Chondrocyte (in vitro differentiated cells): ENCODE results near the gene DIRAS3. TPM values are rescaled to one million over a fixed set of nuclear protein-coding genes. Genes with fewer than 3 reads are reported as not detected.

Source experiments
- DNase-seq: peaks from one replicate; pipeline ENCODE4 v3.0.0; 2021; ENCODE audit warnings: mixed read lengths, low spot score
- H3K27ac Mint-ChIP-seq: one replicate; pipeline ENCODE4 v1.8.0; 2021; ENCODE audit warnings: mild to moderate bottlenecking, moderate library complexity, mixed read lengths; ENCODE audit not compliant: unreplicated experiment
- H3K27me3 Mint-ChIP-seq: 2 replicates; pipeline ENCODE4 v1.8.0; 2021; ENCODE audit warnings: low read depth, mixed read lengths
- H3K36me3 Mint-ChIP-seq: 2 replicates; pipeline ENCODE4 v1.8.0; 2021; ENCODE audit warnings: low read depth, mixed read lengths
- H3K4me1 Mint-ChIP-seq: 2 replicates; pipeline ENCODE4 v1.8.0; 2021; ENCODE audit warnings: low read depth, mild to moderate bottlenecking, mixed read lengths
- H3K4me3 Mint-ChIP-seq: one replicate; pipeline ENCODE4 v1.8.0; 2021; ENCODE audit warnings: mild to moderate bottlenecking, moderate library complexity, mixed read lengths; ENCODE audit not compliant: unreplicated experiment
- H3K9me3 Mint-ChIP-seq: 2 replicates; pipeline ENCODE4 v1.8.0; 2021; ENCODE audit warnings: low read depth, mixed read lengths
- CTCF ChIP-seq: fragments of 200-600 bp; sonication (generic); IDR thresholded peaks from 2 replicates; pipeline ENCODE4 v1.5.0; 2021; ENCODE audit warnings: antibody characterized with exemption, mild to moderate bottlenecking, moderate library complexity
- total RNA-seq: library from RNA; stranded (reverse); gene quantifications from 3 replicates; pipeline ENCODE4 v1.2.1, GENCODE V29; 2021

DIRAS3 gene
- total RNA-seq, 1 donor from 2014 or later = 0.30 TPM

DNA sequence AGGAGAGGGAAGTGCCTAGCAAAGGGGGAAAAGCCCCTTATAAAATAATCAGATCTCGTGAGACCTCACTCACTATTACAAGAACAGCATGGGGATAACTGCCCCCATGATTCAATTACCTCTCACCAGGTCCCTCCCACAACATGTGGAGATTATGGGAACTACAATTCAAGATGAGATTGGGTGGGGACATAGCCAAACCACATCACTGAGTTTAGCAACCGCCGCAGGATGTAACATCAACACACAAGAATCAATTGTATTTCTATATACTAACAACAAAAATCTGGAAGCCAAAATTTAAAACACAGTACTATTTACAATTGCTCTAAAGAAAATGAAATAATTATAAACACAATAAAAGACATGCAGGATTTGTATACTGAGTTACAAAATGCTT lies 21.9 kb downstream of the DIRAS3 start:
- no peak overlapping the region for H3K27ac Mint-ChIP-seq
- no peak overlapping the region for H3K4me3 Mint-ChIP-seq
- H3K27me3 Mint-ChIP-seq = peaks cover 4% of the 10 kb centered on the region
- peaks cover 2% of the 10 kb centered on the region for H3K9me3 Mint-ChIP-seq
- H3K4me1 Mint-ChIP-seq = no peaks in the 10 kb centered on the region
- no peaks in the 10 kb centered on the region for H3K36me3 Mint-ChIP-seq
- DNase-seq = no peak
- no peak for TF ChIP-seq CTCF

DNA sequence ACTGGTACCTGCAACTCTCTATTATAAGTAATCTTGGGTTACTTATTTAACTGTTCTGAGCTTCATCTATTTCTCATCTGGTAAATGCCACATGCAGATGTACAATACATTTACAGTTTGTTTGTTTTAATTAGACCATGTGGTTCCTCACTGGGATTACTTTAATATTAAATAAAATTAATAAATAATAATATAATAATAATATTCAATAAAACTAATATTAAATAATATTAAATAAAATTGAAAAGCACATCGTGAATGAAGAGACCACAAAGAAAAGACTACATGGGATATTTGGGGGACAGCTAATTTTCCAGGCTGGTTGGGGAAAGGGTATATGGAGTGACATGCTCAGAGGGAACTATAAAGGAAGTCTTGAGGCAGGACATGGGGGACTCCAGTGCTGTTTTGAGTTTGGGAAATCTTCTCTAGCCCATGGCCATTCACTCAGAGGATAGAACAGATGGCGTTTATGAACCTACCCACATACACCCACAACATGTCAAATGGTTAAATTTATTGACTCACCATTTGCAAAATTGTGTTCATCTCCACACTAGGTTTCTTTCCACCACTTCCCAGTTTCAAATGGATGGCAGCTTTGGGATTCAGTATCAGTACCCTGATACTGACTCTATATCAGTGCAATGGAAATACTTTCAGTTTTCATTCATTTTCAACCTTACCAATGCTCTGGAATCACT lies 25.6 kb downstream of the DIRAS3 start:
- H3K4me3 Mint-ChIP-seq = no peak overlapping the region
- H3K36me3 Mint-ChIP-seq = no peaks in the 10 kb centered on the region
- no peaks in the 10 kb centered on the region for H3K27me3 Mint-ChIP-seq
- no peaks in the 10 kb centered on the region for H3K4me1 Mint-ChIP-seq
- DNase-seq = no peak
- TF ChIP-seq CTCF = no peak
- no peaks in the 10 kb centered on the region for H3K9me3 Mint-ChIP-seq
- H3K27ac Mint-ChIP-seq = no peak overlapping the region

- no peak for TF ChIP-seq CTCF
- Mint-ChIP-seq H3K27me3 (no peaks in the 10 kb centered on the region), H3K36me3 (no peaks in the 10 kb centered on the region), H3K4me1 (no peaks in the 10 kb centered on the region), H3K4me3 (no peak overlapping the region), H3K9me3 (no peaks in the 10 kb centered on the region), H3K27ac (no peak overlapping the region)
- no peak for DNase-seq
Observed at GRCh38 chr1:68016381-68016780, 34.0 kb downstream of the DIRAS3 start.

DNA sequence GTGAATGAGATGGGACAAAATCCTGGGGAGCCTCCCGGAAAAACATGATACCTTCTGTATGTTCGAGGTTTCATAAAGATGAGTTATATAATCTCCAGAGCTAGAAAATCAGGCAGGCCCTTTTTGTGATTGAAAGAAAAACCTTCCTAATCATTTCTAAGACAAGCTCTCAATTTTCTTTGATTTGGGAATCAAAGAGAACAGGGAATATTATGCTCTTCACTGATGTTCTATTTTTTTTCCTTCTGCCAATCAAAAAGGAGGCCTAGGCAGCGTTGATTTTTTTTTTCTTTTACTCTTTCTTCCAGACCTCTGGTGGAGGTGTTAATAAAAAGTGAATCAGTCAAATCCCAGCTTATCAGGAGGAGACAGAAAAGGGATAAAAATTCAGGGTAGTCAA lies 34.5 kb downstream of the DIRAS3 start:
- H3K27me3 Mint-ChIP-seq = no peaks in the 10 kb centered on the region
- no peak overlapping the region for H3K4me3 Mint-ChIP-seq
- H3K9me3 Mint-ChIP-seq = no peaks in the 10 kb centered on the region
- H3K27ac Mint-ChIP-seq = no peak overlapping the region
- no peaks in the 10 kb centered on the region for H3K4me1 Mint-ChIP-seq
- no peak for TF ChIP-seq CTCF
- H3K36me3 Mint-ChIP-seq = no peaks in the 10 kb centered on the region
- DNase-seq = no peak

- no peak for TF ChIP-seq CTCF
- H3K36me3 Mint-ChIP-seq = no peaks in the 10 kb centered on the region
- H3K4me3 Mint-ChIP-seq = no peak overlapping the region
- H3K27me3 Mint-ChIP-seq = no peaks in the 10 kb centered on the region
- H3K9me3 Mint-ChIP-seq = no peaks in the 10 kb centered on the region
- H3K4me1 Mint-ChIP-seq = no peaks in the 10 kb centered on the region
- DNase-seq = no peak
- no peak overlapping the region for H3K27ac Mint-ChIP-seq
Observed at GRCh38 chr1:68015369-68015768, 35.1 kb downstream of the DIRAS3 start.
